ENCODE data around the gene SERP1.

Gene SERP1

GRCh38 chr3:150495149-150495548 lies 51.1 kb downstream of the SERP1 start:
- DNase-seq (ENCODE audit: insufficient read length, low spot score) = no peak
- no peak for TF ChIP-seq POU2F2 (IDR thresholded peaks at IDR 0.05; ENCODE audit: low read depth, low read length)
- TF ChIP-seq POLR2A (IDR thresholded peaks at IDR 0.05; ENCODE audit: low read depth, low read length) = no peak
- no peak for TF ChIP-seq PAX5 (IDR thresholded peaks at IDR 0.05; ENCODE audit: insufficient read depth, low read length, severe bottlenecking)
- TF ChIP-seq TAF1 (IDR thresholded peaks at IDR 0.05; ENCODE audit: low read depth, low read length) = no peak
- no peak for TF ChIP-seq POLR2AphosphoS5 (IDR thresholded peaks at IDR 0.05; ENCODE audit: low read depth, low read length)
- TF ChIP-seq SPI1 (IDR thresholded peaks at IDR 0.05; ENCODE audit: low read depth, low read length) = no peak
- no peak for FAIRE-seq

GRCh38 chr3:150494411-150494977 lies 51.8 kb downstream of the SERP1 start:
- DNase-seq (ENCODE audit: insufficient read length, low spot score) (no peak), FAIRE-seq (no peak)
- TF ChIP-seq PAX5 (IDR thresholded peaks at IDR 0.05; ENCODE audit: insufficient read depth, low read length, severe bottlenecking) (no peak), POLR2A (IDR thresholded peaks at IDR 0.05; ENCODE audit: low read depth, low read length) (no peak), TAF1 (IDR thresholded peaks at IDR 0.05; ENCODE audit: low read depth, low read length) (no peak)
